Midbrain (tissue), 1 donor: Measurements from ENCODE around the gene MDN1.

Experiments used
- DNase-seq: peaks from one replicate; lab custom pipeline; 2025; lab: John Stamatoyannopoulos, UW

Gene MDN1

DNA sequence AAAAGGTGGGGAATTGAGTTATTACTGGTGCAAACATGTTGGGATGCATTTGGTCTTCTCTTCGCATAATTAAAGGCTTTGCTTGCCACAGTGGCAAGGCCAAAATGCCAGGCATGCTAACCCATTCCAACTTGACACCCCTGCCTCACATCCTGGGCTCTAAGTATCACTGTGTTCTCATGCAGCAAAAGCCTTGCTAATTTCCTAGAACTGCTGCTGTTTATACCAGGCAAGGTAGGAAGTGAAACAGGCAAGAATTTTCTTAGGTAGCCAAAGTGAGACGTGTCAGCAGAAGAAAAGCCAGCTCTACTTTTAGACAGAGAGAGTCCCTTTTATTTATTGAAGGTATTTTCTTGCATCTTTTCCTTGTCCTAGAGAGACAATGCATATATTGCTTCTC, 222.2 kb downstream of the MDN1 start:
- no peak for DNase-seq

DNA sequence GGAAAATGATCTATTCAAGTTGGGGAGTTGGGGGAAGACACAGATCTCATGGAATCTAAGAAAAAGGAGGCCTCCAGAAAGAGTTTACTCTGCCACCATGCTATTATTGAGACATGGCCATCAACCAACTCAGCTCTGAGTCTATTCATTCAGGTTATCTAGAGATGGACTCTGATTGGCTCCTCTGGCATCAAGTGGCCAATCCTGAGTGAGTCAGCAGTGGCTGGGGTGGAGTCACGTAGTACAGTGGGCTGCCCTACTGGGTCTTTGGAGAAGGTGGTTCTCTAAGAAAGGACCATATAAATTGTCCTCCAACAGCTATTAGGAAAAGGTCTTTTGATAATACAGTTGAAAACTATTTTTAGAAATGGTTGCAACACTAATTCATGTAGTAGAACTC, 223.1 kb downstream of the MDN1 start:
- no peak for DNase-seq

- DNase-seq = no peak
These were observed 223.5 kb downstream of the MDN1 start for GRCh38 chr6:89596056-89596455.
